ENCODE results near the gene SLC7A6OS. TPM values are rescaled to one million over a fixed set of nuclear protein-coding genes. Genes with fewer than 3 reads are reported as not detected.
A peak's percentile ranks its signal among the peaks of the same experiment; 100 is the strongest.

SLC7A6OS gene
- total RNA-seq, 2 experiments from 2014 or later = 28.6 to 33.4 TPM

DNA sequence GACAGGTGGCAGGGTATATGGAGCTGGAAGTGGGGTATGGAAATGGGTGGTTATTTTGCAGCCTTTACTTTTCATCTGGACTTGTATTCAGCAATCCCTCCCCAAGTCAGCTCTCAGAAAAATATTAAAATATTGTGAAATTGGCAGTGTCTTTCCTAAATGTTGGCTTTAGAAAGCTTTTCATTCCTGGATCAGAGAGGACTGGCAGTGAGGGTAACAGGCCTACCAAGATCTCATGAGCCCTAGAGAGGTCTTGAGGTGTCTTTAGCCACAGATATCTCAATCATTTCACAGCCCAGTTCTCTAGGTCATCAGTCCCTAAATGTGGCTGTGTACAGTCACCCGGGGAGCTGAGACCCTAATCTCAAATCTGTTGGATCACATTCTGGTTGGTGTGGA is 22.5 kb downstream of the SLC7A6OS start:
- H3K36me3 ChIP-seq (ENCODE audit: insufficient read depth, low read length) = peaks cover 69% of the 10 kb centered on the region
- H3K4me2 ChIP-seq (ENCODE audit: low read length) = no peak overlapping the region
- H3K9me3 ChIP-seq (ENCODE audit: low read length) = no peaks in the 10 kb centered on the region
- ChIA-PET POLR2A (interaction anchor here (0.7 to 1.4 kb wide), 4 partner anchors 9 to 687 kb away, joined by 3 to 6 read pairs (median 5); partner anchors contain the start of genes PRMT7 and SLC7A6OS), CTCF (ENCODE audit: unreplicated experiment) (interaction anchor here (1.2 kb wide), 1 partner anchor 25 kb away, joined by 4 read pairs; no protein-coding TSS in a partner anchor)
- no peak overlapping the region for H3K4me3 ChIP-seq (ENCODE audit: low read depth, low read length, poor library complexity, severe bottlenecking)
- peak overlapping the region; percentile 25 for H3K27ac ChIP-seq (ENCODE audit: low read depth, low read length, poor library complexity, severe bottlenecking)
- no TSS peak for BruUV-seq (replicated peaks)
- intact Hi-C loops (cut with micrococcal nuclease; ENCODE audit: unreplicated experiment) = no loop called here
- no peaks in the 10 kb centered on the region for H3K9me2 ChIP-seq (ENCODE audit: insufficient read depth, low read length)
- H3K79me2 ChIP-seq (ENCODE audit: insufficient read depth, low read depth, low read length) = peaks cover 28% of the 10 kb centered on the region; the same call in 1 of the 2 replicates
- peaks cover 87% of the 10 kb centered on the region for H3K4me1 ChIP-seq (ENCODE audit: insufficient read depth, low read length, poor library complexity, severe bottlenecking)
- no peak overlapping the region for H2AFZ ChIP-seq (ENCODE audit: low read length)
- DNase-seq (ENCODE audit: low spot score) = no peak
- no peaks in the 10 kb centered on the region for H4K20me1 ChIP-seq (ENCODE audit: insufficient read depth, low read length)
- TF ChIP-seq EZH2phosphoT487 (IDR thresholded peaks at IDR 0.05; ENCODE audit: borderline replicate concordance, low read depth, low read length) = no peak

DNA sequence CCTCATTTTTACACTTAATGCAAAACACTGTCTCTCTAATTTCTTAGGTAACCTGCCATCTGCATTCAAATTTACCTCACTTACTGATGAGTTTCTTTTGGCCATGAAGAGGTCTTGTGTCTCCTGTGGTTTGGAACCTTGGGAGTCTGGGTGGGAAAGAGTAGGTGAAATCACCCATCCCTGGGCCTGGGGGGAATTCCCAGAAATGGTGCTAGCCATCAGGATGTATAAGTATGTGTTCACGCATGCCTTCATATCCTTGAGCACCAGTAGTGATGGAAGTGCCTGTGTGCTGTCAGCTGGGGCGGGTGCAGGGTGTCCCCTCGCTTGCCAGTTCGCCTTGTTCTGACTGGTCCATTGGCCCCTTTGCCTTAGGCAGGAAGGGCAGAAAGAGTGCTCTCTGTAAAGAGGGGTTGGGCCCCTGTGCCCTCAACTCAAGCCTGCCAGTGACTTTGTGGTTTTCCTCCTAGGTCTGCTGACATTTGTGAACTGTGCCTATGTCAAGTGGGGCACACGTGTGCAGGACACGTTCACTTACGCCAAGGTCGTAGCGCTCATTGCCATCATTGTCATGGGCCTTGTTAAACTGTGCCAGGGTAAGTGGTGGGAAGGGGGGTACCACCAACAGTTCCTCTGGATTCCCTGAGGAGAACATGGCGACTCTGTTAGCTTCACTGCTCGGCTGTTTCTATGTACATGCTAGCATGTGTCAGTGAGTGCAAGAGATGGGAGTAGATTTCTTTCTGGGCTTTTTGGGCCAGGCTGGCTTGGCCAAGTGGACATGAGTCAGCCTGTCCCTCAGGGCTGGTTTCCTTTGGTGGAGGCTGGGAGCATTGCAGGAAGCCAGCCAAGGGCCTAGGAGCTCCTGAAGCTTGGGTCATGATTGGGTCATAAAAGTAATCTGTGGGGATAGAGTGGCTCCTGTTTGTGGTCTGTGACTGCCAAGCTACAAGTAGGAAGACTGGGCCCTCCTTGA is 23.2 kb downstream of the SLC7A6OS start:
- no peak for DNase-seq (ENCODE audit: low spot score)
- H3K79me2 ChIP-seq (ENCODE audit: insufficient read depth, low read depth, low read length) = peaks cover 28% of the 10 kb centered on the region; the same call in 1 of the 2 replicates
- H3K4me3 ChIP-seq (ENCODE audit: low read depth, low read length, poor library complexity, severe bottlenecking) = no peak overlapping the region
- H3K9me3 ChIP-seq (ENCODE audit: low read length) = no peaks in the 10 kb centered on the region
- H3K4me2 ChIP-seq (ENCODE audit: low read length) = 0 out of 2 replicates have a peak overlapping the region, but pooled peaks have one; percentile 83
- ChIA-PET CTCF (ENCODE audit: unreplicated experiment) (interaction anchor here (1.2 kb wide), 1 partner anchor 24 kb away, joined by 4 read pairs; no protein-coding TSS in a partner anchor), POLR2A (interaction anchor here (0.8 to 2.6 kb wide), 5 partner anchors 9 to 91 kb away, joined by 3 to 19 read pairs (median 5); partner anchors contain the start of genes PRMT7 and SLC7A6OS)
- no peaks in the 10 kb centered on the region for H3K9me2 ChIP-seq (ENCODE audit: insufficient read depth, low read length)
- BruUV-seq (replicated peaks) = no TSS peak
- H3K27ac ChIP-seq (ENCODE audit: low read depth, low read length, poor library complexity, severe bottlenecking) = peak overlapping the region; percentile 97
- intact Hi-C loops (cut with micrococcal nuclease; ENCODE audit: unreplicated experiment) = no loop called here
- H3K4me1 ChIP-seq (ENCODE audit: insufficient read depth, low read length, poor library complexity, severe bottlenecking) = peaks cover 94% of the 10 kb centered on the region
- no peak overlapping the region for H2AFZ ChIP-seq (ENCODE audit: low read length)
- no peaks in the 10 kb centered on the region for H4K20me1 ChIP-seq (ENCODE audit: insufficient read depth, low read length)
- peaks cover 68% of the 10 kb centered on the region for H3K36me3 ChIP-seq (ENCODE audit: insufficient read depth, low read length)
- no peak for TF ChIP-seq EZH2phosphoT487 (IDR thresholded peaks at IDR 0.05; ENCODE audit: borderline replicate concordance, low read depth, low read length)
- TF ChIP-seq, protein P1, sequence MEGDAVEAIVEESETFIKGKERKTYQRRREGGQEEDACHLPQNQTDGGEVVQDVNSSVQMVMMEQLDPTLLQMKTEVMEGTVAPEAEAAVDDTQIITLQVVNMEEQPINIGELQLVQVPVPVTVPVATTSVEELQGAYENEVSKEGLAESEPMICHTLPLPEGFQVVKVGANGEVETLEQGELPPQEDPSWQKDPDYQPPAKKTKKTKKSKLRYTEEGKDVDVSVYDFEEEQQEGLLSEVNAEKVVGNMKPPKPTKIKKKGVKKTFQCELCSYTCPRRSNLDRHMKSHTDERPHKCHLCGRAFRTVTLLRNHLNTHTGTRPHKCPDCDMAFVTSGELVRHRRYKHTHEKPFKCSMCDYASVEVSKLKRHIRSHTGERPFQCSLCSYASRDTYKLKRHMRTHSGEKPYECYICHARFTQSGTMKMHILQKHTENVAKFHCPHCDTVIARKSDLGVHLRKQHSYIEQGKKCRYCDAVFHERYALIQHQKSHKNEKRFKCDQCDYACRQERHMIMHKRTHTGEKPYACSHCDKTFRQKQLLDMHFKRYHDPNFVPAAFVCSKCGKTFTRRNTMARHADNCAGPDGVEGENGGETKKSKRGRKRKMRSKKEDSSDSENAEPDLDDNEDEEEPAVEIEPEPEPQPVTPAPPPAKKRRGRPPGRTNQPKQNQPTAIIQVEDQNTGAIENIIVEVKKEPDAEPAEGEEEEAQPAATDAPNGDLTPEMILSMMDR (conservative IDR thresholded peaks at IDR 0.05; ENCODE audit: low read length) = no peak

Data from OCI-LY7 (cell line).